Effector CD8-positive, alpha-beta T cell (primary cell): Measurements from ENCODE around the gene KCNK4.

Experiments used
- DNase-seq: peaks from one replicate; lab custom pipeline; 2025; lab: John Stamatoyannopoulos, UW

The KCNK4 gene

GRCh38 chr11:64253481-64253880, 37.6 kb upstream of the KCNK4 start:
- no peak for DNase-seq

- DNase-seq, result no peak
Observed at GRCh38 chr11:64254326-64254725, 36.8 kb upstream of the KCNK4 start.

- DNase-seq, result no peak
Observed at GRCh38 chr11:64255135-64256128, 35.7 kb upstream of the KCNK4 start.

- DNase-seq, result no peak
Observed at GRCh38 chr11:64256300-64256699, 34.8 kb upstream of the KCNK4 start.

- no peak for DNase-seq
Observed at GRCh38 chr11:64258356-64258755, 32.7 kb upstream of the KCNK4 start.

- no peak for DNase-seq
Observed at GRCh38 chr11:64258946-64259532, 32.1 kb upstream of the KCNK4 start.

- no peak for DNase-seq
Observed at GRCh38 chr11:64259533-64260067, 31.5 kb upstream of the KCNK4 start.

- no peak for DNase-seq
Observed at GRCh38 chr11:64260147-64260708, 30.9 kb upstream of the KCNK4 start.

GRCh38 chr11:64261556-64262080, 29.5 kb upstream of the KCNK4 start:
- DNase-seq, result no peak

- DNase-seq, result no peak
Observed at GRCh38 chr11:64262271-64263002, 28.7 kb upstream of the KCNK4 start.

- no peak for DNase-seq
Observed at GRCh38 chr11:64263021-64263946, 27.8 kb upstream of the KCNK4 start.

- no peak for DNase-seq
Observed at GRCh38 chr11:64263947-64264317, 27.2 kb upstream of the KCNK4 start.

- DNase-seq, result no peak
Observed at GRCh38 chr11:64264371-64264852, 26.7 kb upstream of the KCNK4 start.

- no peak for DNase-seq
Observed at GRCh38 chr11:64265176-64266160, 25.6 kb upstream of the KCNK4 start.

- DNase-seq, result no peak
Observed at GRCh38 chr11:64266339-64266738, 24.8 kb upstream of the KCNK4 start.

GRCh38 chr11:64267207-64267945, 23.7 kb upstream of the KCNK4 start:
- DNase-seq, result no peak

- DNase-seq, result no peak
Observed at GRCh38 chr11:64268025-64268892, 22.8 kb upstream of the KCNK4 start.
